Limb (tissue), 2 donors: ENCODE results near the gene EFCAB11.

ENCODE experiments used
- DNase-seq, 2 donors: peaks; one replicate each; pipeline ENCODE4 v3.0.0-alpha.2; 2016; ENCODE audit errors: extremely low spot score in 2 of 2

Gene EFCAB11

DNA sequence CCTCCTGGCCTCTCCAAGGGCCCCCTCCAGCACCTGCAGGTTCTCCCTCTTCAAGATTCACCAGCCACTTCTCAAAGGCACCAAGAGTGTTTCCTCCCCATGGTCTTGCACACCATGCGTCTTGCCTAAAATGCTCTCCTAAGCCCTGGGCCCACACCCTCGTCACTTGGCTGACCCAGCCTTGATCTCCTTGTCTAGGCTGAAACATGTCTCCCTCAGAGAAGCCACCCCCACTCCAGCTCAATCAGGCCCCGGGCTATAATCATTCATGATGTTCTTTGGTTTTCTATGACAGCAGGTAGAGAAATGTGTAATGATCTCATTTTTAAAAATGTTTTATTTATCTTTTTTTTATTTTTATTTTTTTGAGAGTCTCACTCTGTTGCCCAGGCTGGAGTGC lies 88.1 kb downstream of the EFCAB11 start:
- no peak for DNase-seq

DNA sequence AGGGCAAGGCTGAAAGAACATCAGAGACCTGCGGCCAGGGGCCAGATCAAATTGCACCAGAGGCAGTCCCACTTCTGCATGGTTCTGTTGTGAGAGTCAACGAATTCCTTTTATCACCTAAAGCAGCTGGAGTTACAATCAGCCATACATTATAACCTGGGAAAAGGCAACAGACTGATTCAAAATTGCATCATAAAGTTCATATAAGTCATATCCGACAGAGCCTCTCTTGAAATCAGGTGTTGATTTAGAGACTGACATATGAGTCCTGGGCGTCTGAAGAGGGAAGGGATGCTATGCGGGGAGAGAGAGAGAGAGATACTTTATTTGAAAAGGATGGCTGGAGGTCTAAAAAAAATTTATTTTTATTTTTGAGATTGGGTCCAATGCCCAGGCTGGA lies 89.4 kb downstream of the EFCAB11 start:
- DNase-seq = no peak

DNA sequence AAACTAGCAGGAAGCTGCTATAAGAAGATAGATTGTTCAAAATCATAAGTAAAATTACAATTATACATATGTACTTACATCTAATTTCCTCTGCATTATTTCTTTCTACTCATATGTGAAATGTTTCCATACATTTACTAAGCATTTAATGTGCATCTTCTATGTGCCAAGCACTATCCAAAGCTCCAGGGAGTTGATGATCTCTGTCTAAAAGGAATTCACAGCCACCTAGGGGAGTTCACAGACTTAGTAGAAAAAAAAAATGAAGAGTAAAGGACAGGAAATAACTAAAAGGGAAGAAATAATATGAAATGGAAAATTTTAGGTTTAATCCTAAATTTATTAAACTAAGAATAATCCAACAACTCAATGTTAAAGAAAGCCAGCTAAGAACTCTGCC lies 91.7 kb downstream of the EFCAB11 start:
- no peak for DNase-seq

DNA sequence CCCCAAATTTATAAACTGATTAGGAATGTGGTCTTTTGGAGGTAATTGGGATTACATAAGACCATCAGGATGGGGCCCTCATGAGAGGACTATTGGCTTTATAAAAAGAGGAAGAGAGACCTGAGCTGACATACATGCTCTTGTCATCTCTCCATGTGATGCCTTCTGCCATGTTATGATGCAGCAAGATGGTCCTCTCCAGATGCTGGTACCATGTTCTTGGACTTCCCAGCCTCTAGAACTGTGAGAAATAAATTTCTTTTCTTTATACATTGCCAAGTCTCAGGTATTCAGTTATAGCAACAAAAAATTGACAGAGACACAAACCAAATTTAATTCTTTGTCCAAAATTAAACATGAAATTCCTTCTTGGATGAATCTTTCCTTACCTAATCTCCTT lies 92.9 kb downstream of the EFCAB11 start:
- DNase-seq = no peak

DNA sequence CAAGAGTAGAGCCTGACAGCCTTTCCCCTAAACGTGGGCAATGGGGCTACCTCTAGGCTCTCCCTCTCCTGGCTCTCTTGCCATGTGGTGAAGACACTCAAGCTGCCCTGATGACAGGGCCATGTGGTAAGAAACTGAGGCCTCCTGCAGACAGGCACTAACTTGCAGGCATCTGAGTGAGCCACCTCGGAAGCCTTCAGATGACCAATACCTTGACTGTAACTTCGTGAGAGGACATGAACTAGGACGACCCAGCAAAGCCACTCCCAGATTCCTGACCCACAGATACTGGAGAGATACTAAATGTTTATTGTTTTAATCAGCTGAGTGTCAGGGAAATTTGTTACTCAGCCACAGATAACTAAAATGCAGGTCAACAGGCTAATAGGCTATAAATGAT lies 96.4 kb downstream of the EFCAB11 start:
- DNase-seq = no peak

DNA sequence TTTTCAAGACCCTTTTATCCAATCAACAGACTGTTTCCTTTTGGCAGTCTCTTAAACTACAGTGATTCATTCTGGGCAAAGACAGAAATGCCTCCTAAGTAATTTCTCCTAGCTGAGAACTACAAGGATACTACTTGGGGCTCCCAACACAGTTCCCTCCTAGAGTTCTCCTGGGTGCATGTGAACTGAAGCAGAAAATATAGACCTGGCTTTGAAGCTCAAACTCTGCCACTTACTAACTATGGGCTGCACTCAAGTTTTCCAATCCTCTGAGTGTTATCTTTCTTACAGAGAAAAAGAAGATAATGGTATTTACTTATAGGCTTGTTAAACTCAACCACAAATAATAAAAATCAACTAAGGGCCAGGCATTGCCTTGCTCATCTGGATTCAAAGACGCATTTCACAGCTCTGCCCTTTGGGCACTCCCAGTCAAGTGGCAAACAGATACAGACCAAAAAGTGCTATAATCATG lies 97.6 kb downstream of the EFCAB11 start:
- no peak for DNase-seq

DNA sequence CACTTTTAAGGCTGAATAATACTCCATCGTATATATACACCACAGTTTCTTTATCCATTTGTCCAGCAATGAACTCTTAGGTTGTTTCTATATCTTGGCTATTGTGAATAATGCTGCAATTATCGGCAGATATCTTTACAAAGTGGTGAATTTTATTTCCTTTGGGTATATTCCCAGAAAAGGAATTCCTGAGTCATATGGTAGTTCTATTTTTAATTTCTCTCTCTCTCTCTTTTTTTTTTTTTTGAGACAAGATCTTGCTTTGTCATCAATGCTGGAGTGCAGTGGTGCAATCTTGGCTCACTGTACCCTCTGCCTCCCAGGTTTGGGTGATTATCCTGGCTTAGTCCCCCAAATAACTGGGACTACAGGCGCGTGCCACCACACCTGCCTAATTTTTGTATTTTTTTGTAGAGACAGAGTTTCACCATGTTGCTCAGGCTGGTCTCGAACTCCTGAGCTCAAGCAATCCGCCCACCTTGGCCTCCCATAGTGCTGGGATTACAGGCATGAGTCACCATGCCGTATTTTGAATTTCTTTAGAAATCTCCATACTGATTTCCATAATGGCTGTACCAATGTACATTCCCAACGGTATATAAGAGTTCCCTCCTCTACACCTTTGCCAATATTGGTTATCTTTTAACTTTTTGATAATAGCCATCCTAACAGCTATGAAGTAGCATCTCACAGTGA lies 98.4 kb downstream of the EFCAB11 start:
- no peak for DNase-seq

DNA sequence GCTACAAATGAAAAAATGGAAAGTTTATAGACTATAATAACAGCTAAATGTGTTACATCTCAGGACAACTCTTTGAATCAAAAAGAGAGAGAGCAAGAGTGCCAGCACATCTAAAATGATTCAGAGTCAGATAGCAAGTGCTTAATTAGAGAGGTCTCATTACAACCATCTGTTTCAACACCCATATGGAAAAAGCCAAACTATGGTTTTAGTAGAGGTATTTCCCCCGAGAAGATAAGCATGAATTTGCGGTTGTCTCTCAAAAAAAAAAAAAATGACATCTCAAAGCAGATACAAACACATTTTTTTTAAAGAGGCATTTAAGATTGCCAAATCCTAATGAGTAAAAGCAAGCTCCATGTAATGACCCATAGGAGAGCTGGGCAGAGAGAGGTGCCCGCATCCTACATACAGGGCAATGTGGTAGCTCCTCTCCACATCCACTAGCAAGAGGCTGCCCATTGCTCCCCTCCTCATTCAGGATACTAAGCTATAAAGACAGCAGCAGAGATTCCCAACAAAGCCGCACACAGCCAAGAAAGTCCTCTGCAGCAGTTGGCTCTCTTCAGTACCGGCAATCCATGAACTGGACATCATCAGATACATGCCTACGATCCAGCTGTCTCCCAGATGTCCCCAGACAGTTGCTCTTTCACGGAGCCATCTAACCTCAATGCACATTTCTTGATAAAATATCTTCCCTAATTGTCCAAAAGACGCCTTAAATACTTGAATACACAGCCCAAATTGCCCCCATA lies 100.4 kb downstream of the EFCAB11 start:
- no peak for DNase-seq

DNA sequence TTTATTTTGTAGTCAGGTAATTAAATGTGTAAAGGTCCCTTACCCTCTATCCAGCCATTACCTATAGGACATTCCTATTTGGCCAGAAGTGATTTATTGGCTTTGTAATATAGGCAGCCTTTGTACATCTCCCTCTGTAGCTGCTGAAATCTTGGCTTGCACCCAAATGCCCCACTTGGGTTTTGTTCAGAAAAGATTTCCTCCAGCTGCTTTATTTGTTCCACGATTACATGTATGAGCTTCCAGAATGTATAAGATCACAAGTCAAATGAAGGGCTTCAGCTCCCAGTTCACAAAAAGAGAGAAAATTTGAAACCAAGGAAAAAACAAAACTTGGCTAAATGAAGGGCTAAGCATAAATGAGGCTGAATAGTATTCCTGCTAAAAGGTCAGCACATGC lies 103.4 kb downstream of the EFCAB11 start:
- DNase-seq = peak; percentile 71 to 80

DNA sequence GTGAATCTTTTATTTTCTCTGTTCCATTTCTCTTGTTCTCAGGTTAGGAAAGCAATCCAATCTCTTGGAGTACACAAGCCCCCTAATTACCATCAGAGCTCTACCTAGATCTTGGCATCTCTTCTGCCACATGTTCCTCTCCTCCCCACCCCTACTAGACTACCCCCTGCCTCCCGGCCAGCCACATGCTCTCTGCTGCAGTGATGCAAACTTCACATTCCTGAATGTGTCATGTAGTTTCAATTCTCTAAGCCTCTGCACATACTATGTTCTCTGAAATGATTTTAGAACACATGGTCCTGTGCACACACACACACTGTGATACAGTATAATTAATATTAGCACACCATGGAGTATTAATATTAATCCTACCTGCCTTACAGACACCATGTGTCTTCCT lies 104.6 kb downstream of the EFCAB11 start:
- no peak for DNase-seq

DNA sequence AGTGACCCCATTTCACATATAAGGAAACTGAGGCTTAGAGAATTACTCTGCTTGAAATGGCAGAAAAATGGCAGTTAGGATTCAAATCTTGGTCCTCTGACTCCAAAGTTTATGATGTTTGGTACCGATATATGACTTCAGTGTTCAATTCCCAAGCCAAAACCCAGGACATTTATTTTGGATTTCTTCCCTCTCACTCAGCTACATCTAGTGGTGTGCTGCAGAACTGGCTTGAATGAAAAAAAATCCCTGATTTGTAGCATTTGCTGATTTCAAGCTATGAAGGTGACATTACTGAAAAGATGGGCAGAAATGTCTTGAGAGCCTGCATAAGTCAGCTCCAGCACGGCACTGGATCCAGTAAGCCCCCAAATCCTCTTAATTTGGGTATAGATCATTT lies 106.4 kb downstream of the EFCAB11 start:
- DNase-seq = no peak

DNA sequence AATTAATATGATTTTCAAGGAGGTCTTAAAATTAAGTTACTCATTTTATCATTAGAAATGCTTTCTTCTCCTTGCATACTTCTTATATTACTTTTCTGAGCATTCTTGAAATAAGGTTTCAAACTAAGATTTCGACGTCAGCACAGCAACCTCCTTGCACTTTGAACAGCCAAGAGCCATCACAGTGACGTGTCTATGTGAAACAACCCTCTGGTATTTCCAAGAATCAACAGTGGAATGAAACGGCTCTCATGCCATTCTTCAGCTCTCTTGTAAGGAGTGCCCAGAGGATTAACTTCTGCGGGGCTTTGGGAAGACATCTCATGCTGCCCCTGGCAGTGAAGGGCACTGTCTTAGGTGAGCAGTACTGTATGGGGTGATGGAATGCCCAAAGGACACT lies 109.2 kb downstream of the EFCAB11 start:
- no peak for DNase-seq

DNA sequence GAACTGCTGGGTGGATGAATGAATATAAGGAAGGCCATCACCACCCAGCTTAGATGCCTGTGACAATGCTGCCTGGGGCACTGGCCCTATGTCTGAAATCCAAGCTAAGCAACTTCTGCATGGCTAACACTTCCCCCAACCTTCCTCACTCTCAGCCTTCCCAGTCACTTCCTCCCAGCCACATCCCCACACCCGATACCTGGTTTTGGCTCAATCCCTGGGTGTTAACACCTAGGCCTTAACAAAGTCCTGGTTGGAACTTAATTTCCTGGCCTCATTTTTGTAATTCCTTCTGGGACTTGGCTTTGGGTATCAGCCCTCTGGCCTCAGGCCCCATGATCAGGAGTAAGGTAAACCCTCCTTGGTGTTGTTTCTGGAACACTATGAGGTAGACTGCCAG lies 110.0 kb downstream of the EFCAB11 start:
- no peak for DNase-seq

DNA sequence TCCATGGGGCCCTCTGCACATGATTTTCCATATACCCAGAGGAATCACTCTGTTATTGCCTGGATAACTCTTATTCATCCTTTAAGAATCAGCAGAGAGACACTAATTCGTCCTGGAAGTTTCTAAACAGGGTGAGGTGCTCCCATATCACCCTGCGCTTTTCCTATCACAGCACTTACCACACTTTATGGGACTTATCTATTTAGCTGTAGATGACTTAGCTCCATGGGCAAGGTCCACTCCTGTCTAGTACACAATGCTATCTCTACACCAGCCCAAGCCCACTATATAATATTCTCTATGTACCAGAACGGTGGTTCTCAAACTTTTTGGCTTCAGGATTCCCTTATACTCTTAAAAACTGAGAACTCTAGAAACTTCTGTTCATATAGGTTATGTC lies 111.7 kb downstream of the EFCAB11 start:
- no peak for DNase-seq

DNA sequence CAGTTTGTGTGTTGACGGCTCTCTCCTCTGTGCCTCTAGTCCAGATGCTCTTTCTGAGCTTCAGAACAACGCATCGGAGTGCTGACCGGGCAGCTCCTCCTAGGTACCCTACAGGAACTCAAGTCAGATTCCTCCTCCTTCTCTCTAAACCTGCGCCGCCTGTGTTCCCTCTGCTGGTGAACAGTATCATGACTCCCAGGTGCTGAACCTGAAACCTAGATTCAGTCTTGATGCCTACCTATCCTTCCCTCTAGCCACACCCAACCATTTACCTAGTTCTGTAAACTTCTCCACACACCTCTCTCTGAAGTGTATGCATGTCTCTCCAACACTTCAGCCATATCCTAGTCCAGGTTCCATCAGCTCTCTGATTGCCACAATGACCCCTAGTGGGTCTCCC lies 112.7 kb downstream of the EFCAB11 start:
- DNase-seq = no peak

DNA sequence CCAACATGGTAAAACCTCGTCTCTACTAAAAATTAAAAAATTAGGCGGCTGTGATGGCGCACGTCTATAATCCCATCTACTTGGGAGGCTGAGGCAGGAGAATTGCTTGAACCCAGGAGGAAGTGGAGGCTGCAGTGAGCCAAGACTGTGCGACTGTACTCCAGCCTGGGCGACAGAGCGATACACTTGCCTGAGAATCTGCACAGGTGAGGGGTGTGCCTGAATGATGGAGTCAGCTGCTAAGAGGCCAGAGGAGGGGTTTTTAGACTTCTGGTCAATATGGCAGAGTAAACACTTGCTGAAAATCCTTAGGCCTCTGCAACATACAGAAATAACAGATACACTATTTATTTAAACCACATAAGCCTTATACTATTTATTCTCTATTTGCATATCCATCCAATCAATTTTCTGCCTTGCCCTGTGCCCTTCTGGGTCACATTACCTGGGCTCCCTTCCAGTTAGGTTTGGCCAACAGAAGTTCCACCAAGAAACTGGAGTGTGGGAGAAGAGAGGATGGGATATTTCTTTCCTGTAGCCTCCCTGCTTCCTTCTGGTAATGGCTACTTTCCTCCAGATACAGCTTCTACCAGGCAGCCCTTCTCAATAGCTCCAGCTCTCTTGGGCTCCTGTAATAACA lies 117.6 kb downstream of the EFCAB11 start:
- DNase-seq = no peak

DNA sequence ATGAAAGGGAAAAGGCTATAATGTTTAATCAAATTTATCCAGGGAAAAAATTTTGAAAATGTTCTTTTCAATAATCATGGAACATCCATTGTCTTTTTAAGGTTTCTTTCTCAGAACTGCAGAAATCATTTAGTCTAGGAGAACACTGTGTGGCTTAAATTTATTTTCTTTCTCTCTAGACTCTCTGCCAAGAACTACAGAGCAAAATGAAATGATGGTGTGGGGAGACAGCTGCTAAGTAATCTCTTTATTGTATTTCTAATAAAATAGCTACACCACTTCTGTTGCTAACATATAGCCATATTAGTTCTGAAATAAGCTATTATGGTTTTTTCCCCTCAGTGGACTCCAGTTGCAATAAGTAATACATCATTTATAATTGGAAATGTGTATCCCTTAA lies 120.9 kb downstream of the EFCAB11 start:
- DNase-seq = no peak

DNA sequence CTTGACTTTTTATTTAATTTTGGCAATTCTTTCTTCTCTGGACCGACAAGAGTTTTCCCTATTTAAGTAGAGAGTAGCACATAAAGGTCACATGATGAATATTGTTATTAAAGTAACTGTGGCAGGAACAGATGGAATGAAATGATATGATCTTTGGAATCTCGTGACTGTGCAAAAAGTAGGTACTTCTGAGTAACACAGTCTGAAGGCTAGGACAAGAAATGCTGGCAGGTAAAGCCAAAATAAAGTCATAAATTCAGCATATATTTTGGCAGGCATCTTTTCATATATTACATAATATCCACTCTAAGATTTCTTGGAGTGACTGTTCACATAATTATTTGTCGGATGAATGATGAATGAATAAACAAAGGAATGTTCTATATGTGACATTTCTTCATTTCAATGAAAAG lies 121.4 kb downstream of the EFCAB11 start:
- no peak for DNase-seq

DNA sequence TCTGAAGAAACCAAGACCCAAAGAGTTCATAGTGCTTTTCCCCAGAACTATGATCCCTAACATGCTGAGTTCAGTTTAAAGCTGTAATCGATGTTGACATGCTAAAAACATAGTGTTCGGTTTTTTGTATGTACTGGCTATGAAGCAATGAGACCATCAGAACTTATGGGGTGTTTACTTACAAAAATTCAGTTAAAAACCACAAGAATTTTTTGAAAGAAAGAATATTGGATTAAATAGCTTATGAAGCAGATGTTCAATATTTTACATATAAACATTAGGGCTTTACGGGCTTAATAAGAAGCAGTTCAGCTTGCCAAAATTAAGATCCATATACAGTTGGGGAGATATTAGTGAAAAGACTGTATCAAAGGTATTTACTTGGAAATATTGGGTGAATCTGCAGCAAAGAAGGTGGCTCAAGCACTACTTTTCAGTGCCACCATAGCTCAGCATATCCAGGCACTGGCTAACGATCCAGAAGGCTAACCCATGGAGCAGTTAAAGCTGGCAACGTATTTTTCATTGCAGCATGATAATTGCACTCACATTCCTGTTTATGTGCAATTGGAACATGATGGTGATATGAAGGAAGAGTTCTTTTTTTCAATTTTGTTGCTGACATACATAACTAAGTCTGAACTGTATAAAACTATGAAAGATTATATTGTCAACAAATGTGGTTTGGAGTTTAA lies 125.9 kb downstream of the EFCAB11 start:
- DNase-seq = peak in 1 of 2 donors; percentile 16

DNA sequence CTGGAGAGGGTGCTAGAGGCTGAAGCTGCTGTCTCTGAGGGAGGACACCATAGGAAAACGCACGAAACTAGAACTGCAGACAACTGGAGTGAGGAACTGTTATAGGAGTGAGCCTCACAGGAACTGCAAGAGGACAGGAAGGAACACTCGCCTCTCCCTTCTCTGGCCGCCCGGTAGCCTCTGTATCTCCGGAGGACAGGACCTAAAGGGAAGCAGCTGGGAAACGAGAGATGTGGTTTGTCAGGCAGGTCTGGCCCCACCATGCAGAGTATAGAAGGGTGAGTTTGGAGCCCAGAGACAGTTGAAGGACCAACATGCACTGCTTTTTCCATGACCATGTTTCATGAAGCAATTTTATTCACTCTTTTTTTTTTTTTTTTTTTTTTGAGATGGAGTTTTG lies 127.3 kb downstream of the EFCAB11 start:
- no peak for DNase-seq

DNA sequence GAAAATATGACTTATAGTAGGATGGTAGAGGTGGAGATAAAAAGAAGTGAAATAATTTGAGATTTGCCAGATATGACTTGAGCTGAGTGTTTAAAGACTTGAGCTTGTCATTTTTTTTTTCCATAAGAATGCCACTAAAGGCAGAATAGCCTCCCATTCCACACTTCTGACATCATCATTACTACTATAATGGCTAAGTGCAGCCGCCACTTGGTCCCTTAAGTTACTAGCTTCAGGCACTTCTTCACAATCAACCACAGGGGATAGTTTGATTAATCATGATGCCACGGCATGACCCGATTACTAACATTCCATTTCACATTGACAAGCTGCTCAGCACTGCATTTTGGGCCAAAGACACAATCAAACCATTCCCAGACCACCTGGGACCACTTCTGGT lies 127.9 kb downstream of the EFCAB11 start:
- no peak for DNase-seq

DNA sequence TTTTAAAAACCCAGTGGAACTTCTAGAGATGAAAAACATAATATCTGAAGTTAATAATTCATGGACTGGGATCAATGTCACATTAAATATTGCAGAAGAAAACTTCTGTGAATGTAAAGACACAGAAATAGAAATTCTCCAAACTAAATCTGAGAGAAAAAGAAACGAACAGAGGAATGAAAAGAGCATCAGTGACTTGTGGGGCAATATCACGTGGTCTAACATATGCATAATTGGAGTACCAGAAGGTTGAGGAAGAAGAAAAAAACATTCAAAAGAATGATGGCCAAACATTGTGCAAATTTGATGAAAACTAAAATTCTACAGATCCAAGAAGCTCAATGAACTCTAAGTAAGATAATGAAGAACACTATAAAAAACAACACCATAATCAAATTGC lies 130.8 kb downstream of the EFCAB11 start:
- no peak for DNase-seq
